Posterior cingulate gyrus (tissue), 11 donors: ENCODE data around the gene UNKL.
A peak's percentile ranks its signal among the peaks of the same experiment; 100 is the strongest.

Experiments used
- DNase-seq, 10 donors: peaks; one replicate each; pipeline versions ENCODE4 v3.0.0 to v3.0.0-alpha.2; 2020 to 2021; ENCODE audit warnings: mixed read lengths in 3 of 10
- intact Hi-C: fragments of 100-400 bp; cut with DNase I; formaldehyde crosslinking; loops from one replicate; pipeline ENCODE4 v1.15.1; 2023

Gene UNKL

DNA sequence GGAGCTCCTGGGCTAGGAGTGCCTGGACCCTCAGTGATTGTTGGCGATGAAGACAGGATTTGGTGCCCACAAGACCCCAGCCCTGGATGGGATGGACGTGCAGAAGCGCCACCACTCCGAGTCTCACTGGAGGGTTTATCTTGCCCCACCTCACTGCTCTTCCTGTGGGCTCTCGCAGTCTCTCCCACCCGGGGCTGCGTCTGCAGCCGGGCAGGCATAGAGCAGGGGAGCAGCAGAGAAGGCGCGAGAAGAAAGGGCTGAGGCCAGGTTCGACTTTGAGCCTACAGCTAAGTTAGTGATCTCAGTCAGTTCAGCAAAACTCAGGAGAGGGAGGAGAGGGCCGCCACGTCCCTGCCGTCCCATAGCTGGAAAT is 98.5 kb downstream of the UNKL start:
- DNase-seq, result no peak
- intact Hi-C loops, result no loop called here

- intact Hi-C loops, result no loop called here
- peak in 1 of 10 donors; percentile 77 for DNase-seq
Observed at GRCh38 chr16:1315081-1316032, 99.1 kb downstream of the UNKL start.

DNA sequence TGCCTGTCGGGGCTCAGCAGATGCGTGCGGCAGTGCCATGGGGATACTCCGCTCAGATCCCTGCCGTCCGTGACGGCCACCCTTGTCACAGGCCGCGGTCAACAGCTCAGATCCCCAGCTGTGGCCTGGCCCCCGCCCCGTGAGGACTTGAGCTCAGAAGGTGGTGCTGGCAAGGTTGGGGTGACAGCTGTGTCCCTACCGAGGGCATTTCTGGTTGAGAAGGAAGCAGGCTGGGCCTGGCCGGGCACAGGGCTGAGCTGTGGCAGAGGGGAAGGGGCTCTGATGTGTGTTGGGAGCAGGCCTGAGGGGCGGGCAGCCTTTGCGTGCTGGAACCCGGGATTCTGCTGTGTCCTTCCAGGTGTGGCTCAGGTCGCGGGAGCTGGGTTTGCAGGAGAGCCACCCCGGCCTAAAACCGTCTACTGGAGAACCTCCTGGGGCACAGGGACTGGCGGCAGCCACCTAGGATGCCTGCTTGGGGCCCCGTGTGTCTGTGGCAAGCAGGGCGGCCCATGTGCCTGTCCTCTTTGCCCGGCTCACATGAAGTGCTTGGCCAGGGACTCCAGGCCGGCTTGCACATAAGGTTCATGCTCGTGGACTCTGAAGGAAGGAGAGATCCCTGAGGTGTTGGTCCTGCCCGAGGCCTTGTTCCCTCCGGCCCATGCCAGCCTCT is 100.0 kb downstream of the UNKL start:
- intact Hi-C loops, result no loop called here
- DNase-seq, result peak in 1 of 10 donors; percentile 73

DNA sequence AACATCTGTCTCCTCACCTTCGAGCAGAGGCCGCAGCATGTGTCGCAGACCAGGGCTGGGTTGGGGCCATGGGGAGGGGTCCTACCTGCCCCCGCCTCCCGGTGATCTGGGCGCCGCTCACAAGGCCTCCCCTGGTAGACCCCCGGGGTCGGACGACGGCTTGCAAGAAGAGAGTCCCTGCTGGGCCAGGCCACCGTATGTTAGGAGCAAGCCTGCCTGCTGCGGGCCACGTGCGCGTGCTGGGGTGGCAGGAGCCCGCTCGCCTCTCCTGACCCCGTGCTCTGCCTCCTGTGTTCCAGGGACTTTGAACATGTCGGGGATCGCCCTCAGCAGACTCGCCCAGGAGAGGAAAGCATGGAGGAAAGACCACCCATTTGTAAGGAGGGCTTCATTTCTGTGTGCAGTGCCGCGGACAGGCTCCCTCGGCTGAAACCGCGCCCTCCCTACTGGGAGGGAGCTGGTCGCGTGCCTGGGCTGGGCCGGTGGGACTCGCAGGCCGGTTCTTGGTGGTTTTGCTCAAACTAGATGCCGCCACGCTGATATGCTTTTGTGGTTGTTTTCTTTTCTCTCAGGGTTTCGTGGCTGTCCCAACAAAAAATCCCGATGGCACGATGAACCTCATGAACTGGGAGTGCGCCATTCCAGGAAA is 100.7 kb downstream of the UNKL start:
- intact Hi-C loops, result no loop called here
- peak in 1 of 10 donors; percentile 77 for DNase-seq
